H9 (cell line): ENCODE data around the gene PPM1N. TPM values are rescaled to one million over a fixed set of nuclear protein-coding genes. Genes with fewer than 3 reads are reported as not detected.

ENCODE experiments used
- DNase-seq: peaks from one replicate; pipeline ENCODE4 v3.0.0-alpha.2; 2017
- H2AFZ ChIP-seq: one replicate; pipeline ENCODE4 v1.6.1; 2013; ENCODE audit warnings: mild to moderate bottlenecking, low read length, control low read depth, moderate library complexity
- H2AK5ac ChIP-seq: 2 replicates; pipeline ENCODE4 v1.6.1; 2013; ENCODE audit warnings: low read length, control low read depth, mixed read lengths; ENCODE audit not compliant: insufficient read length
- H2BK120ac ChIP-seq: one replicate; pipeline ENCODE4 v1.6.1; 2013; ENCODE audit warnings: low read depth, mild to moderate bottlenecking, low read length, control low read depth, inconsistent platforms; ENCODE audit not compliant: poor library complexity, severe bottlenecking
- H2BK12ac ChIP-seq: 2 replicates; pipeline ENCODE4 v1.6.1; 2013; ENCODE audit warnings: low read length, control low read depth, mixed read lengths, low read depth; ENCODE audit not compliant: insufficient read length
- H2BK15ac ChIP-seq: 2 replicates; pipeline ENCODE4 v1.6.1; 2013; ENCODE audit warnings: low read depth, low read length, control low read depth
- H2BK20ac ChIP-seq: one replicate; pipeline ENCODE4 v1.6.1; 2013; ENCODE audit warnings: low read depth, mild to moderate bottlenecking, low read length, control low read depth, inconsistent platforms; ENCODE audit not compliant: poor library complexity, severe bottlenecking
- H2BK5ac ChIP-seq: 2 replicates; pipeline ENCODE4 v1.6.1; 2013; ENCODE audit warnings: low read length, control low read depth, mixed read lengths; ENCODE audit not compliant: insufficient read length
- H3K14ac ChIP-seq: 2 replicates; pipeline ENCODE4 v1.6.1; 2013; ENCODE audit warnings: low read length, control low read depth; ENCODE audit not compliant: insufficient read depth
- H3K18ac ChIP-seq: 2 replicates; pipeline ENCODE4 v1.6.1; 2013; ENCODE audit warnings: low read depth, mild to moderate bottlenecking, mixed read lengths, low read length, control low read depth; ENCODE audit not compliant: insufficient read length
- H3K23ac ChIP-seq: 2 replicates; pipeline ENCODE4 v1.6.1; 2013; ENCODE audit warnings: low read length, control low read depth, mixed read lengths, low read depth; ENCODE audit not compliant: insufficient read length
- H3K23me2 ChIP-seq: 2 replicates; pipeline ENCODE4 v1.6.1; 2013; ENCODE audit warnings: low read depth, mild to moderate bottlenecking, mixed read lengths, low read length, control low read depth; ENCODE audit not compliant: insufficient read length, poor library complexity, severe bottlenecking
- H3K27ac ChIP-seq: 2 replicates; pipeline ENCODE4 v1.5.1; 2013; ENCODE audit warnings: low read length, control low read depth, mixed read lengths, low read depth; ENCODE audit not compliant: insufficient read length
- H3K27me3 ChIP-seq: 2 replicates; pipeline ENCODE4 v1.6.1; 2013; ENCODE audit warnings: low read length, control low read depth, inconsistent platforms; ENCODE audit not compliant: insufficient read depth
- H3K4ac ChIP-seq: 2 replicates; pipeline ENCODE4 v1.6.1; 2013; ENCODE audit warnings: low read depth, mild to moderate bottlenecking, control low read depth, inconsistent platforms, low read length, moderate library complexity
- H3K4me1 ChIP-seq: 2 replicates; pipeline ENCODE4 v1.6.1; 2013; ENCODE audit warnings: low read length, control low read depth, inconsistent platforms; ENCODE audit not compliant: insufficient read depth
- H3K4me2 ChIP-seq: 2 replicates; pipeline ENCODE4 v1.6.1; 2013; ENCODE audit warnings: low read length, control low read depth, mixed read lengths; ENCODE audit not compliant: insufficient read length, insufficient read depth
- H3K56ac ChIP-seq: 2 replicates; pipeline ENCODE4 v1.6.1; 2013; ENCODE audit warnings: low read depth, mild to moderate bottlenecking, mixed read lengths, low read length, control low read depth; ENCODE audit not compliant: insufficient read length
- H3K79me1 ChIP-seq: 2 replicates; pipeline ENCODE4 v1.6.1; 2013; ENCODE audit warnings: low read depth, mild to moderate bottlenecking, moderate library complexity, low read length, control low read depth, inconsistent platforms; ENCODE audit not compliant: insufficient read depth, poor library complexity, severe bottlenecking
- H3K79me2 ChIP-seq: 2 replicates; pipeline ENCODE4 v1.6.1; 2013; ENCODE audit warnings: low read length, control low read depth, inconsistent platforms; ENCODE audit not compliant: insufficient read depth
- H3K9ac ChIP-seq: 2 replicates; pipeline ENCODE4 v1.6.1; 2013; ENCODE audit warnings: low read length, control low read depth, mixed read lengths; ENCODE audit not compliant: insufficient read length; ENCODE audit errors: extremely low read depth
- H3K9me3 ChIP-seq: one replicate; pipeline ENCODE4 v1.6.1; 2013; ENCODE audit warnings: low read depth, low read length, inconsistent platforms; ENCODE audit not compliant: control insufficient read depth
- H3T11ph ChIP-seq: one replicate; pipeline ENCODE4 v1.6.1; 2013; ENCODE audit warnings: mild to moderate bottlenecking, low read length, control low read depth, inconsistent platforms
- H4K20me1 ChIP-seq: one replicate; pipeline ENCODE4 v1.6.1; 2013; ENCODE audit not compliant: control insufficient read depth, insufficient read length, insufficient read depth
- H4K5ac ChIP-seq: 2 replicates; pipeline ENCODE4 v1.6.1; 2013; ENCODE audit warnings: low read depth, mild to moderate bottlenecking, mixed read lengths, low read length, control low read depth; ENCODE audit not compliant: insufficient read length
- H4K8ac ChIP-seq: replicated peaks from 2 replicates; pipeline ENCODE4 v1.6.1; 2013; ENCODE audit warnings: low read length, control low read depth, mixed read lengths, low read depth; ENCODE audit not compliant: insufficient read length
- H4K91ac ChIP-seq: 2 replicates; pipeline ENCODE4 v1.6.1; 2013; ENCODE audit warnings: low read depth, mild to moderate bottlenecking, moderate library complexity, mixed read lengths, low read length, control low read depth; ENCODE audit not compliant: insufficient read length
- H3K27ac Mint-ChIP-seq, 3 experiments: 2 replicates in 2 of 3; 3 replicates in 1 of 3; pipeline ENCODE4 v1.8.0; 2020 to 2021; ENCODE audit warnings: mixed read lengths in 3 of 3, mild to moderate bottlenecking in 1 of 3, moderate library complexity in 1 of 3
- H3K27me3 Mint-ChIP-seq: 2 replicates; pipeline ENCODE4 v1.8.0; 2021; ENCODE audit warnings: low read depth, mild to moderate bottlenecking, moderate library complexity, mixed read lengths
- H3K36me3 Mint-ChIP-seq, 3 experiments: 2 replicates in 2 of 3; 3 replicates in 1 of 3; pipeline ENCODE4 v1.8.0; 2020 to 2021; ENCODE audit warnings: low read depth in 3 of 3, mixed read lengths in 3 of 3; ENCODE audit not compliant: insufficient read depth in 1 of 3
- H3K4me1 Mint-ChIP-seq, 2 experiments: 2 replicates each; pipeline ENCODE4 v1.8.0; 2020; ENCODE audit warnings: mixed read lengths in 2 of 2
- H3K4me3 Mint-ChIP-seq, 2 experiments: 2 replicates in 1 of 2; 3 replicates in 1 of 2; pipeline ENCODE4 v1.8.0; 2020 to 2021; ENCODE audit warnings: mild to moderate bottlenecking in 2 of 2, mixed read lengths in 2 of 2, moderate library complexity in 1 of 2
- H3K9me3 Mint-ChIP-seq, 2 experiments: 2 replicates in 1 of 2; 3 replicates in 1 of 2; pipeline ENCODE4 v1.8.0; 2020; ENCODE audit warnings: mild to moderate bottlenecking in 2 of 2, mixed read lengths in 2 of 2, moderate library complexity in 1 of 2
- CTCF ChIP-seq: fragments of 200-600 bp; sonication (generic); conservative IDR thresholded peaks from 3 replicates; pipeline ENCODE4 v1.8.0; 2021; ENCODE audit warnings: antibody characterized with exemption, mild to moderate bottlenecking
- WGBS: extraction: QIAGEN DNeasy Blood & Tissue Kit; methylation state at CpG from one replicate; pipeline ENCODE4 v1.1.7; 2013; ENCODE audit warnings: missing lambda C conversion rate, low lambda C conversion rate, mixed read lengths; ENCODE audit not compliant: insufficient read length; ENCODE audit errors: extremely low coverage; 5-methylcytosine and 5-hydroxymethylcytosine counted together
- total RNA-seq: library from RNA; stranded (reverse); gene quantifications from 2 replicates; pipeline ENCODE4 v1.2.1, GENCODE V29; 2021

Gene PPM1N
- total RNA-seq, 1 experiment from 2014 or later, result 7.7 TPM

GRCh38 chr19:45500918-45501729, 2.9 kb downstream of the PPM1N start:
- H4K8ac ChIP-seq, result no peak overlapping the region
- H3K4me3 Mint-ChIP-seq, result peak overlapping the region; percentile 4 to 63; a peak in 4 of 5 replicates
- DNase-seq, result no peak

More at GRCh38 chr19:45500918-45501729, 2.9 kb downstream of the PPM1N start:
- H3K27me3 Mint-ChIP-seq, result peaks cover 27% of the 10 kb centered on the region
- Histone ChIP-seq H3K27me3 (no peaks in the 10 kb centered on the region; the same call in 1 of the 2 replicates), H2AK5ac (no peak overlapping the region), H3K4ac (no peak overlapping the region), H3T11ph (no peak overlapping the region), H3K23ac (no peak overlapping the region), H2BK5ac (no peak overlapping the region), H3K27ac (no peak overlapping the region), H3K23me2 (peaks cover 15% of the 10 kb centered on the region), H3K4me2 (peak overlapping the region; percentile 53), H3K9me3 (no peaks in the 10 kb centered on the region), H4K91ac (no peak overlapping the region), H4K20me1 (no peaks in the 10 kb centered on the region), H3K79me1 (no peaks in the 10 kb centered on the region), H2BK12ac (no peak overlapping the region), H2BK20ac (no peak overlapping the region), H2BK120ac (no peak overlapping the region), H2AFZ (no peak overlapping the region), H3K4me1 (peaks cover 4% of the 10 kb centered on the region; the same call in 1 of the 2 replicates), H3K14ac (no peak overlapping the region), H3K9ac (no peak overlapping the region), H4K5ac (no peak overlapping the region), H3K56ac (no peak overlapping the region), H2BK15ac (no peak overlapping the region), H3K79me2 (no peaks in the 10 kb centered on the region), H3K18ac (no peak overlapping the region)
- TF ChIP-seq CTCF, result no peak
- H3K4me1 Mint-ChIP-seq, result peaks cover 31 to 51% of the 10 kb centered on the region in 2 experiments
- no CpG with 5 or more reads among the region's 8 CpGs for WGBS
- peaks cover 0 to 4% (median 0%) of the 10 kb centered on the region in 3 experiments; a peak in 2 of 7 replicates for H3K36me3 Mint-ChIP-seq
- H3K27ac Mint-ChIP-seq, result peak overlapping the region in 1 of 3 experiments; percentile 76; a peak in 2 of 7 replicates
- no peaks in the 10 kb centered on the region; a peak in 2 of 5 replicates for H3K9me3 Mint-ChIP-seq
